ENCODE results near the gene WASHC3.
"Not testable (repeated sequence)": the region's sequence is repeated elsewhere in the genome, so short reads cannot be mapped to it uniquely, and the experiment has no call there.

Gene WASHC3

GRCh38 chr12:102052192-102053061, 9.4 kb downstream of the WASHC3 start:
- DNase-seq (ENCODE audit: low read depth, low spot score): no peak
- H3K27ac ChIP-seq: no peak overlapping the region

- no peak for DNase-seq (ENCODE audit: low read depth, low spot score)
Measured at GRCh38 chr12:102051431-102051965, 10.3 kb downstream of the WASHC3 start.

GRCh38 chr12:102050660-102051430, 10.9 kb downstream of the WASHC3 start:
- H3K27ac ChIP-seq: no peak overlapping the region

More at GRCh38 chr12:102051431-102051965, 10.3 kb downstream of the WASHC3 start:
- no peak overlapping the region for H3K27ac ChIP-seq

DNA sequence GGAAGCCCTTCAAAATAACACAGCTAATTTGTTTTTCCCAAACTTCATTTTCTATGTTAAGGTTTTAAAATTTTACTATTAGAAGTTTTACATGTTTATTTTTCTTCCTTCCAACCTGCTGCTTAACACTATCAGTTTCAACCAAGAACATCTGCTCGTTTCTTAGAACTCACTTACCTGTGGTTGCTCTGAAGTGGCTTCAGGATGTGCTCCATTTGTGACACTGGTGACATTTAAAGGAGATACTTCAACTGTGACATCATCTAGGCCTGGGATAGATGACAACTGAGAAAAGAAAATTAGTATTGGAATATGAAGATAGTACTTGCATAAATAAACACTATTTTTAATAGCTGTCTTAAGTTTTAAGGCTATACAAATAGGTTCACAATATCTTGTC, 17.9 kb downstream of the WASHC3 start:
- DNase-seq (ENCODE audit: low read depth, low spot score): no peak
- H3K27ac ChIP-seq: no peak overlapping the region

More at GRCh38 chr12:102050660-102051430, 10.9 kb downstream of the WASHC3 start:
- DNase-seq (ENCODE audit: low read depth, low spot score): no peak

DNA sequence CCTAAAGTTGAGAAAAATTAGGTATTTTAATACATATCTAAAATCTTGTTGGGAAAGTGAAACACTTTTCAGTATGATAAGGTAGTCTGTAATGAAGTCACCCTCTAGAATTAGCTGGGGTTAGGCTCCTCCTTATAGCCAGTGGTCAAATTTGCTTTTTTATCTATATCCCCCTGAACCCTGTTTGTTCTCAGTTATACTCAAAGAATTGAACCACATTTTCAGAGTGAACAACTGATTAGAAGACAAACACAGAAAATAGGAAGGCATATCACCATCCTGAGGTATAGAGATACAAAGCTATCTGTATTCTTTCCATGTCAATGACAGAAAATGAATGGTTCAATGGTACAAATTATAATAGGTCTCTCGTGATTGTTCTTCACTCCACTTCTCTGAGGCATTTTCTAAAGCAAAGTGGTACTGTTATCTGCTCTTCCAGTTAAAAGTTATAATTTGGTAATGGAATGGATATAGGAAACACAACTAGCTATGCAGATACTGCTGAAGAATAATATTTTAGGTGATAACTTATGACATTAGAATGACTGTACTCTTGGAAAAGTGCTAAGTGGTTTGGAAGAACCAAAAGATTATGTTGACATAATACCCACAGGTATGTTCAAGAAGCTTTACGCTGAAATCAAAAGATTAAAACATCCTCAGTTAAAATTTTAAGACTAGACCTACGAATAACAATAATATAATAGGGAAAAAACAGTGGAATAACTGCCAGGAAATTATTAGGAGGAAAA, 27.6 kb downstream of the WASHC3 start:
- DNase-seq (ENCODE audit: low read depth, low spot score): no peak
- no peak overlapping the region for H3K27ac ChIP-seq

- DNase-seq (ENCODE audit: low read depth, low spot score): no peak
Measured at GRCh38 chr12:102031852-102032251, 29.9 kb downstream of the WASHC3 start.

DNA sequence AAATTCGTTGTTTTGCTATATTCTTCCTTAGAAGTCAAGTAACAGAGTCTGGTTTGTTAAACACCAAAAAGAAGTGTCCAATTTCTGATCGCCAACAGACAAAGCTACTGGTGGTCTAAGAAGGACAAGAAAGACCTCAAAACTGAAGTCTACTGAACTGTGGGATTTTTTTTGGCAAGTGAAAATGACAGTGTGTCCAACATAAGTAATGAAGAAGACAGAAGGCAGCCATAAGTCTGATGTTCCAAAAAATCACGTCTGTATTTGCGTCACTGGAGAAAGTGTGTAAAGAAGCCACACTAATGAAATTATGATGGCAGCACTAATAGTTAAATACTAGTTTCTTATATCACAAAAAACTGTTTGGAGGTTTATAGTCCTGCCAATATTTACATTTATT, 32.6 kb downstream of the WASHC3 start:
- DNase-seq (ENCODE audit: low read depth, low spot score): no peak
- H3K27ac ChIP-seq: no peak overlapping the region

More at GRCh38 chr12:102031852-102032251, 29.9 kb downstream of the WASHC3 start:
- H3K27ac ChIP-seq: no peak overlapping the region

DNA sequence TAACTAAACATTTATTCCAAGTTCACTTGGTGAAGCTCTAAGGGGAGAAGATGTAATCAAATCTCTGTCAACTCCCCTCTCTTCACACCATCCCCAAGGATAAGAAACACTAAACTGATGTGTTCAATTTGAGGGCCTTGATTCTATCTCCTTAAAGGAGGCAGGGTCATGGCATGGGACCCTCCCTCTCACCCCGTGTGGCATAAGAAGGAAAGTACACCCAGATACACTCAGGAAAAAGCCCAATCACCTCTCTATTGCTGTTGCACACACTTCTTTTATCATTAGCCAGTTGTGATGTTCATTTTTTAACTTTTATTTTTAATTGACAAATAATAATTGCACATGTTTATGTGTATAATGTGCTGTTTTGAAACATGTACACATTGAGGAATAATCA, 35.1 kb downstream of the WASHC3 start:
- no peak overlapping the region for H3K27ac ChIP-seq
- no peak for DNase-seq (ENCODE audit: low read depth, low spot score)

- H3K27ac ChIP-seq: no peak overlapping the region
- DNase-seq (ENCODE audit: low read depth, low spot score): no peak
Measured at GRCh38 chr12:102024765-102025164, 37.0 kb downstream of the WASHC3 start.

GRCh38 chr12:102023343-102023930, 38.4 kb downstream of the WASHC3 start:
- no peak for DNase-seq (ENCODE audit: low read depth, low spot score)
- no peak overlapping the region for H3K27ac ChIP-seq

DNA sequence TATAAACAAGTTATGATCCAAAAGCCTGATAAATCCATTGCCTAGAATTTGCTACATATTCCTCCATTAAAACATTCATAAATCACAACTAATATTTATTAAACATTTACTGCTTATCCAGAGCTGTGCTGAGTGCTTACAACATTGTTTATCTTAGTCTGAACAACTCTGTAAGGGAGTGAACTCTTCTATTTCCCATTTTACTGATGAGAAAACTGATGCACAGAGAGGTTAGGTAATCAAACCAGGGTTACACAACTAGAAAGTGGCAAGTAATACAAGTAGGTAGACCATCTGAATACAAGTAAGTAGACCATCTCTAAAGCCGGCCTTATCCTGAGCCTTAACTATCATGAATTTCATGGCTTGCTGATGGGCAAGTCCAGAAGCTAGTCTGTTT, 39.5 kb downstream of the WASHC3 start:
- H3K27ac ChIP-seq: no peak overlapping the region
- no peak for DNase-seq (ENCODE audit: low read depth, low spot score)

DNA sequence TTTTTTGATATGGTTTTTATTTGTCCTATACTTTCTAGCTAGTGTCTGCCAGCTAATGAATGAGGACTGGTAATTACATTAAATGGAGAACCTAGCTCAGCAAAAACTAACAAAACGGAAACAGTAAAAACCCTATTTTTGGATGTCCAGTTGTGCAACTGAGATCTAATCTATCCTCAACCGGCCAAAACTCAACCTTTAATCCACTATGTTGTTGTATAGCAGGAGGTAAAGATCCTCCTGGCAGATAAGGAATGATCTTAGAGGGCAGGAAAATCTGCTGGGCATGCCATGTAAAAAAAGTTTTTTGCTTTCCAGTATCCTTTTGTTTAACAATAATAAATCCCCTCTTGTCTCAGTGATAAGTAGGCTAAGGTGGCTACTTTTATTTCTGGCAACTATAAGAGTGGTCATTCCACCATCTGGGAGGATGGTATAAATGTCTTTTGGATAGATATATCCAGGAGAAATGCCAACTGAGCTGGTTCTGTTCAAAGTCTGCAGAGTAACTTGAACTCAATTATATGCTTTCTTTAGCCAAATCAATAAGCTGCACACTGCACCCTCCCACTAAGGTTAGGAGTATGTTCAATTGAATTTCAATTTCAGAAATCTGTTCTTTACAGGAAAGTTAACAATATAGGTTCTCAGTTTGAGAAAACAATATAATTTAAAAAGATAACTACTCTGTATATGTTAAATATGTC, 40.1 kb downstream of the WASHC3 start:
- no peak overlapping the region for H3K27ac ChIP-seq
- no peak for DNase-seq (ENCODE audit: low read depth, low spot score)

- H3K27ac ChIP-seq; DNase-seq (ENCODE audit: low read depth, low spot score): not testable (repeated sequence)
Measured at GRCh38 chr12:102018607-102019006, 43.2 kb downstream of the WASHC3 start.

GRCh38 chr12:102016472-102016871, 45.3 kb downstream of the WASHC3 start:
- DNase-seq (ENCODE audit: low read depth, low spot score): no peak
- H3K27ac ChIP-seq: no peak overlapping the region

DNA sequence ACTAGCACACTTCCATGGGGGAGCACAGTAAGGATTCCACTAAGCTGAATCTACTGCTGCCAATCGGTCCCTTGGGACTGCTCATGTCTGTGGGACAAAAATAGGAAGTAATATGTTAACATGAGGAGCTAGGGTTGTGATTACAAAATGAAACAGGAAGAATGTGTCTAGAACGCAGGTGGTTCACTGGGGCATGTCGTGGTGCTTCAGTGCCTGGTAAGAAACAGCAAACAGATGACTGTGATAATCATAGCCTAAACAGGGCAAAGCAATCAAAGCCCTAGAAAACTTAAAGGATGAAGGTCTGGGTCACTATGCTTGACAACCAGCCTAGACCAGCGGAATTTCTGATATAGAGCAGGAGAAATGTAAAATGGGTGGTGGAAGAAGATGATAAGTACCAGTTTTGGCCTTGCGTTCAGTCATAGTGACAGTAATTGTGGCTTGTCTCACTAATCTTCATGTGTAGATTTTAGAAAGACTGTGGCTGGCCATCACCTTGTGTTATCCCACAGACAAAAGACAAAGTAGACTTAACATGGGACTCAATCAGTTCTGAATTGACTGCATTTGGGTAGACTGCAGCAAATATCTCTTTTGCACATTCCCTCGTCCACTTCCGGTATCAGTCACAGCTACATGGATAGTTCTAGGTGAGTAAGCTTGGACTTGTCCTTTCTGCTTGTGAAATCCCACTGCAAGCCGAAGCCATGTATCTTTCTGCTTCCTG, 51.4 kb downstream of the WASHC3 start:
- no peak overlapping the region for H3K27ac ChIP-seq
- no peak for DNase-seq (ENCODE audit: low read depth, low spot score)

GRCh38 chr12:102009796-102010195, 52.0 kb downstream of the WASHC3 start:
- H3K27ac ChIP-seq: no peak overlapping the region
- DNase-seq (ENCODE audit: low read depth, low spot score): no peak

DNA sequence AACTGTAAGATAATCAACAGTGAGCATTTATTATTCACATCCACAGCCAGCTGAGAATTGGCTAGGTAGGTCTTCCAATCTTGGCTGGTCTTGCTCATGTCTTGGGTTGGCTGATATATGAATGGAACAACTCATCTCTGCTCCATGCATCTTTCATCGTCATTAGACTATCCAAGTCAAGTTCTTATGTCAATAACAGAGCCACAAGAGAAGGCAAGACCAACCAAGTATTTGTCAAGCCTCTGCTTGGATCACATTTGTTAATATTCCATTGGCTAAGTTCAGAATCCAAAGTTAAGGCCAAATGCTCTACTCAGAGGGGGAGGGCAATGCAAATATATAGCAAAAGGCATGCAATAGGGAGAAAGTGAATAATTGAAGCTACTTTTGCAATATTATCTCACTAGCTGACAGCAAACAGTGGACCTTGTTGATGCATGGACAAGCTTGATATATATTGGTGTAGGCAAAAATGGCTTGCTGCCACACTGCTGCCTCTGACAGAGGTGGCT, 53.1 kb downstream of the WASHC3 start:
- H3K27ac ChIP-seq: no peak overlapping the region
- DNase-seq (ENCODE audit: low read depth, low spot score): no peak

DNA sequence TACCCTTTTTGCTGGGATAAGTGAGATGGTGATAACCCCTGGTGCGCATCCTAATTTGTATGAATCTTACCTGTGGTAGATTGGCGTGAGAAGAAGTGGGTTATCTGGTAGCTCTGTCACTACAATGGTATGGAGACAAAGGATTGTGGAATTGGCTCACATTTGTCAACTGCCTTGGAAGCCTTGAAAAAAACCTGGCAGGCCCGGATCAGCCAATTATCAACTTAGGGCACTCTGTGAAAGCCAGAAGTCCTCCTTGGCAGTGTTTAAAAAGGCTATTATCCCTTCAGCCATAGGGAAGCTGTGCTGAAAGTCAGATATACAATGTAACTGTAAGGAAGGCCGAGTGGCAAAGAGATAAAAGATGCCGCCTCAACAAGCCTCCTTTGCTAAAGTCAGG, 56.5 kb downstream of the WASHC3 start:
- no peak for DNase-seq (ENCODE audit: low read depth, low spot score)
- H3K27ac ChIP-seq: no peak overlapping the region
